Left lung (tissue), 10 donors: ENCODE data around the gene COQ5. TPM values are rescaled to one million over a fixed set of nuclear protein-coding genes. Genes with fewer than 3 reads are reported as not detected.

Experiments
- ATAC-seq: fragments of 200-7000 bp; cut with Tn5 transposase; one replicate; pipeline ENCODE4 v1.9.1; 2020; ENCODE audit warnings: moderate library complexity
- DNase-seq, 4 donors: peaks; one replicate each; pipeline ENCODE4 v3.0.0-alpha.2; 2013 to 2020
- H3K27ac ChIP-seq, 2 donors: fragments of 200-600 bp; sonication (generic) in 1 of 2; one replicate each; pipeline versions ENCODE4 v1.5.0 to v1.8.0; 2020 to 2021
- H3K27me3 ChIP-seq, 2 donors: fragments of 200-600 bp; sonication (generic) in 1 of 2; one replicate each; pipeline versions ENCODE4 v1.5.0 to v1.8.0; 2020 to 2021
- H3K36me3 ChIP-seq, 2 donors: fragments of 200-600 bp; sonication (generic) in 1 of 2; one replicate each; pipeline versions ENCODE4 v1.5.0 to v1.8.0; 2020 to 2021
- H3K4me1 ChIP-seq, 2 donors: fragments of 200-600 bp; one replicate each; pipeline ENCODE4 v1.8.0; 2021
- H3K4me3 ChIP-seq, 2 donors: fragments of 200-600 bp; sonication (generic) in 1 of 2; one replicate each; pipeline versions ENCODE4 v1.5.0 to v1.8.0; 2020 to 2021; ENCODE audit warnings: mild to moderate bottlenecking in 1 of 2
- H3K9me3 ChIP-seq, 2 donors: fragments of 200-600 bp; sonication (generic) in 1 of 2; one replicate each; pipeline versions ENCODE4 v1.5.0 to v1.8.0; 2020 to 2021
- intact Hi-C, 2 donors: fragments of 100-400 bp; cut with DNase I; formaldehyde crosslinking; loops; one replicate each; pipeline versions ENCODE4 v1.11.2 to v1.14.2; 2022
- polyA plus RNA-seq, 6 donors: library from polyadenylated mRNA; unstranded; fragments of 120-200 nt; gene quantifications; one replicate each; pipeline ENCODE4 v1.2.1, GENCODE V29; 2013; ENCODE audit not compliant: insufficient read length in 6 of 6
- total RNA-seq, 2 donors: library from RNA; stranded (reverse); fragmentation: NEBNext Ultra II Directional; extraction: Animal tissue kit (Norgen Biotek cat#: 25700); gene quantifications; one replicate each; pipeline ENCODE4 v1.2.1, GENCODE V29; 2021
- TF ChIP-seq, protein P1 (sequence below), 2 donors: fragments of 200-600 bp; sonication (generic) in 1 of 2; IDR thresholded peaks; one replicate each; pipeline versions ENCODE4 v1.5.0 to v1.8.0; 2021; ENCODE audit warnings: antibody characterized with exemption in 2 of 2
- donor health status: DM: no; HTN: yes; CAD: no.
- donor health status: DM: no; HTN: no; CAD: no.

The COQ5 gene
- total and polyA plus RNA-seq, 8 donors: 23.1 to 58.8 (median 48.1) TPM

DNA sequence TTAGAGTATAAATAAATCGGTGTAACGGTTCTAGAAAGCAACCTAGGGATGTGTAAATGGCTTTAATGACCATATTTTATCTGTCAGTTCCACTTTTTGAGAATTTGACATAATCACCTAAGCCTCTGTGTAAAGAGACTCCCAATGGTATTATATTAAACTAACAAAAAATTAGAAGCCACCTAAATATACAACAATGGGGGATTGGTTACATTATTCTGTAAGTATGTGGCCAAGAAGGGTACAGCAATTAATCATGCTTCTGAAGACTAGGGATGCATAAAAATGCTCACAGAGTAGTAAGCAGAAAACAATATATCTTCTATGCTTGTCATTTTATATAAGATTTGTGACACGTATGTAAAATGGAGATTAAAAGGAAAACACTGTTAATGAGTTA is 15.7 kb upstream of the COQ5 start:
- intact Hi-C loops: no loop called here
- no peak overlapping the region for H3K27ac ChIP-seq
- ATAC-seq: no peak
- no peak for DNase-seq
- H3K36me3 ChIP-seq: peaks cover 3 to 58% of the 10 kb centered on the region in 2 donors
- TF ChIP-seq, protein P1, sequence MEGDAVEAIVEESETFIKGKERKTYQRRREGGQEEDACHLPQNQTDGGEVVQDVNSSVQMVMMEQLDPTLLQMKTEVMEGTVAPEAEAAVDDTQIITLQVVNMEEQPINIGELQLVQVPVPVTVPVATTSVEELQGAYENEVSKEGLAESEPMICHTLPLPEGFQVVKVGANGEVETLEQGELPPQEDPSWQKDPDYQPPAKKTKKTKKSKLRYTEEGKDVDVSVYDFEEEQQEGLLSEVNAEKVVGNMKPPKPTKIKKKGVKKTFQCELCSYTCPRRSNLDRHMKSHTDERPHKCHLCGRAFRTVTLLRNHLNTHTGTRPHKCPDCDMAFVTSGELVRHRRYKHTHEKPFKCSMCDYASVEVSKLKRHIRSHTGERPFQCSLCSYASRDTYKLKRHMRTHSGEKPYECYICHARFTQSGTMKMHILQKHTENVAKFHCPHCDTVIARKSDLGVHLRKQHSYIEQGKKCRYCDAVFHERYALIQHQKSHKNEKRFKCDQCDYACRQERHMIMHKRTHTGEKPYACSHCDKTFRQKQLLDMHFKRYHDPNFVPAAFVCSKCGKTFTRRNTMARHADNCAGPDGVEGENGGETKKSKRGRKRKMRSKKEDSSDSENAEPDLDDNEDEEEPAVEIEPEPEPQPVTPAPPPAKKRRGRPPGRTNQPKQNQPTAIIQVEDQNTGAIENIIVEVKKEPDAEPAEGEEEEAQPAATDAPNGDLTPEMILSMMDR (IDR thresholded peaks at IDR 0.05): no peak
- peaks cover 14 to 83% of the 10 kb centered on the region in 2 donors for H3K4me1 ChIP-seq
- no peaks in the 10 kb centered on the region for H3K9me3 ChIP-seq
- no peak overlapping the region for H3K4me3 ChIP-seq
- no peaks in the 10 kb centered on the region for H3K27me3 ChIP-seq

DNA sequence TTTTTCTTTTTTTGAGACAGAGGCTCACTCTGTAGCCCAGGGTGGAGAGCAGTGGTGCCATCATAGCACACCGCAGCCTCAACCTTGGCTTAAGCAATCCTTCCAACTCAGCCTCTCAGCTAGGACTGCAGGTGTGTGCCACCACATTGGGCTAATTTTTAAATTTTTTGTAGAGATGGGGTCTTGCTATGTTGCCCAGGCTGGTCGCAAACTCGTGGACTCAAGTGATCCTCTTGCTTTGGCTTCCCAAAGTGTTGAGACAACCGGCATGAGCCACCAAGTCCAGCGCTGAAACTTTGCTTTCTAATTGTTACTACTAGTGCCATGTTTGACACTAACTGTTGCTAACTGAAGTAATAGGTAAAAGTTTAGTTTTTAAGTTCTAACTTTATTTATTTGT is 13.2 kb upstream of the COQ5 start:
- intact Hi-C loops: no loop called here
- TF ChIP-seq, protein P1 (IDR thresholded peaks at IDR 0.05): no peak
- peaks cover 32 to 87% of the 10 kb centered on the region in 2 donors for H3K4me1 ChIP-seq
- H3K9me3 ChIP-seq: no peaks in the 10 kb centered on the region
- H3K27ac ChIP-seq: no peak overlapping the region
- no peak overlapping the region for H3K4me3 ChIP-seq
- peaks cover 3 to 33% of the 10 kb centered on the region in 2 donors for H3K36me3 ChIP-seq
- DNase-seq (no peak), ATAC-seq (no peak)
- H3K27me3 ChIP-seq: no peaks in the 10 kb centered on the region

DNA sequence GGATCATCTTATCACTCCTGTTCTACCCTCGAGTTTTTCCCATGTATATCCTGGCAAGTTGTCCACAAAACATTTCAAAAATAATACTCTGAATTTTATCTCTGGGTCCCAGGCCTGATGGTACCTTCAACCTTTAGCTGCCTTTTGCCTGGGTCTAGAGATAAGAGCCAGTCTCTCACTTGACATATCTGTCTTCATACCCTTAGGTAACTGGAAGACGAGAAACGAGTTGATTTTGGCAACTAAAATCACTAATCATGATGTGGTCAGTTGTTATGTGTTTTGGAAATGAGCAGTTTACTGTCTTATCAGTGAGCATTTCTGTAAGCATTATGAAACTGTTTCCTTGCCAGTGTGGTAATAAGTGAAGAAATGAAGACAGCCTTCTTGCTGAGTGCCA is 11.5 kb upstream of the COQ5 start:
- no peaks in the 10 kb centered on the region for H3K27me3 ChIP-seq
- H3K9me3 ChIP-seq: no peaks in the 10 kb centered on the region
- intact Hi-C loops: no loop called here
- peaks cover 45 to 96% of the 10 kb centered on the region in 2 donors for H3K4me1 ChIP-seq
- TF ChIP-seq, protein P1 (IDR thresholded peaks at IDR 0.05): no peak
- no peak overlapping the region for H3K4me3 ChIP-seq
- ATAC-seq (no peak), DNase-seq (no peak)
- peak overlapping the region in 1 of 2 donors; percentile 76 for H3K27ac ChIP-seq
- peaks cover 0 to 17% of the 10 kb centered on the region in 2 donors for H3K36me3 ChIP-seq

DNA sequence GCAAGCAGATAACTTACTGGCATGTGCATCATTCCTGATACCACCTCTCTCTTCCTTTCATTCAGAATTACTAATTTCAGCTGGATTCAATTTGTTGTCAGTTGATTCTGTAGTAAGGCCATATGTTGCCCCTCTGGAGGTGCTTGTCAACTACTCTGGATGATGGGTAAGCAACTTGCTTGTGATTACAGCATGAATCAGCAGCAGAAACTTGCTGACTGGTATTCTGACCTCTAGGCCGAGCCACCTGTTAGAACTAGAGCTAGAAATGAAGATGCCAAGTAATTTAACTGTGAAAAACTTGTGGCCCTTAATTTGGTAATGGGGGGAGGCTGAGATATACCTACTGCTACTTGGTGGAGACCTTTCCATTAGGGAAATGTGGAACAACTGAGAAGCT is 10.3 kb upstream of the COQ5 start:
- DNase-seq: no peak
- ATAC-seq: no peak

DNA sequence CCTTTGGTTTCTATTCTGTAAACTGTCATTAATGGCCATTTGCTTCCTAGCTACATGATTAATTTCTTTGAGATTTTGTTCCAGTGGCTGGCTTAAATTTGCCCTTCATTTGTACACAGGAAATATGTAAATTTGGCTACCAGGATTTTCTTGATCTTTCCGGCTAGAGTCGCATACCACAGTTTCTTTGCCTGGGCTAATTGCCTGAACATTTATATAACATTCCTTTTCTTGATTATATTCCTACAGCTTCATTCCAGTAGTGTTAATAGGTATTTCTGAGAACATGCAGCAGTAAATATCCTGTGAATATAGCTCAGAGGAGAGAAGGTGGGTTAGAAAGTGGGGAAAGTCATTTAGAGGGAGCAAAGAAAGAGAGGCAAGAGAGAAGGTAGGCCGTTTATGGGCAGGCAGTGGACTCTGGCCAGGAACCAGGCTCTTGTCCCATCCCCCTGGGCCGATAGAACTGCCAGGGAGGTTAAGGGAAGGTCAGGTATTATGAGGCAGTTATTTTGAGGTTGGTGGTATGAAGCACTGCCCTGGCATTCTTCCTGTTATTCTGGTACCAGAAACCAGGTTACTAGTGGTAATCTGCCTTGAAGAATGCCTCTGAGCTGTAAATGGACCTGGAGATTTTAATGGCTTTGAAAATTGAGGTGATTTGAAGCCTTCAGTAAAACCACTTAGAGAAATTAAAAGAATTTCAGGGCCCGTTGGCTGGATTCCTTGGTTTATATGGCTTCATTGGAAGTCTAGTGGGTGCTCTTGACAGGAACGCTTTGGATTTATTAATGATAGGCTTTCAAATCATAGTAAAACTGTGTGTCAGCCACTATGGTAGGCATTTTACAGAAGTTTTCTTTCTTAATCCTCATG is 9.6 kb upstream of the COQ5 start:
- H3K9me3 ChIP-seq: no peaks in the 10 kb centered on the region
- H3K4me3 ChIP-seq: peak overlapping the region in 1 of 2 donors; percentile 99
- H3K27ac ChIP-seq: peak overlapping the region; percentile 76 to 77
- ATAC-seq (peak; percentile 71), DNase-seq (peak in 1 of 4 donors; percentile 60)
- no peaks in the 10 kb centered on the region for H3K27me3 ChIP-seq
- peaks cover 44 to 90% of the 10 kb centered on the region in 2 donors for H3K4me1 ChIP-seq
- intact Hi-C loops: no loop called here
- TF ChIP-seq, protein P1 (IDR thresholded peaks at IDR 0.05): no peak
- H3K36me3 ChIP-seq: peaks cover 0 to 11% of the 10 kb centered on the region in 2 donors

More for the DNA sequence above, 10.3 kb upstream of the COQ5 start:
- H3K4me3 ChIP-seq: peak overlapping the region in 1 of 2 donors; percentile 99
- H3K4me1 ChIP-seq: peaks cover 44 to 93% of the 10 kb centered on the region in 2 donors
- no peaks in the 10 kb centered on the region for H3K9me3 ChIP-seq
- intact Hi-C loops: no loop called here
- H3K36me3 ChIP-seq: peaks cover 0 to 16% of the 10 kb centered on the region in 2 donors
- H3K27ac ChIP-seq: peak overlapping the region; percentile 76 to 77
- TF ChIP-seq, protein P1 (IDR thresholded peaks at IDR 0.05): no peak
- H3K27me3 ChIP-seq: no peaks in the 10 kb centered on the region
